Measurements from ENCODE around the gene COG1.

COG1 gene

GRCh38 chr17:73203788-73204479, 11.1 kb downstream of the COG1 start:
- no peak for TF ChIP-seq POLR2AphosphoS5 (IDR thresholded peaks at IDR 0.05; ENCODE audit: low read depth, low read length)
- no peak for TF ChIP-seq POLR2A (IDR thresholded peaks at IDR 0.05; ENCODE audit: low read depth, low read length)
- FAIRE-seq (no peak), DNase-seq (ENCODE audit: insufficient read length) (no peak)

GRCh38 chr17:73205459-73205961, 12.7 kb downstream of the COG1 start:
- FAIRE-seq (no peak), DNase-seq (ENCODE audit: insufficient read length) (no peak)
- TF ChIP-seq POLR2A (IDR thresholded peaks at IDR 0.05; ENCODE audit: low read depth, low read length) (no peak), POLR2AphosphoS5 (IDR thresholded peaks at IDR 0.05; ENCODE audit: low read depth, low read length) (no peak), TAF1 (IDR thresholded peaks at IDR 0.05; ENCODE audit: borderline replicate concordance, low read depth, low read length) (no peak)

DNA sequence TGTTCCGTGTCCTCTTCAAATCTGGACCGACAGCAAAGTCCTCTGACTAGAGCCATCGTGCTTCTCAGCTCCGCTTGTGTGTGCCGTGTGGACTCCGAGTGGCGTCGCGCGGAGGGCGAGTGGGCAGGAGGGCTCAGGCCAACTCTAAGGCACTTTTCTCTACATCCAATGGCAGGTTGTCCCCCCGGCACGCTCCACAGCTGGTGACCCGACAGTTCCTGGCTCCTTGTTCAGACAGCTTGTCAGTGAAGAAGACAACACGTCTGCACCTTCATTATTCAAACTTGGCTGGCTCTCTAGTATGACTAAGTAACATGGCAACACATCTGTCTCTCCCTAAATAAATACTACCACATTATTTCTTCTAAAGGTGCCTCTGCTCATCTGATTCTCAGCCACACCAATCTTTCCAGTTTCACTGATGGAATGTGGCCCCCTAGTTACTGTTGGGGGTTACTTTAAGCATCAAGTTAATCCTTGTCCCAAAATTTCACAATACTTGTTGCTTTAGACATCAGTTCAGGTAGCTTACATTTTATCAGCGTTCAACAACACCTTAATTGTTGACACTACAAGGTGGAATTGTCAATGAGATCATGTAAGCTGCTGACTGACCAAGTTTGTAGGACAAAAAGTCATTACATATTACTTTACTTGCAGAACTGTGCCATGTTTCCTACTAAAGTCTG, 15.4 kb downstream of the COG1 start:
- DNase-seq (ENCODE audit: insufficient read length): no peak
- TF ChIP-seq POLR2A (IDR thresholded peaks at IDR 0.05; ENCODE audit: low read depth, low read length): no peak
- TF ChIP-seq POLR2AphosphoS5 (IDR thresholded peaks at IDR 0.05; ENCODE audit: low read depth, low read length): no peak
- TF ChIP-seq TAF1 (IDR thresholded peaks at IDR 0.05; ENCODE audit: borderline replicate concordance, low read depth, low read length): no peak
- FAIRE-seq: no peak

GRCh38 chr17:73209436-73209835, 16.6 kb downstream of the COG1 start:
- 0 out of 2 replicates have a peak, but pooled peaks have one; percentile 23 for TF ChIP-seq POLR2A (IDR thresholded peaks at IDR 0.05; ENCODE audit: low read depth, low read length)
- no peak for TF ChIP-seq POLR2AphosphoS5 (IDR thresholded peaks at IDR 0.05; ENCODE audit: low read depth, low read length)
- no peak for TF ChIP-seq TAF1 (IDR thresholded peaks at IDR 0.05; ENCODE audit: borderline replicate concordance, low read depth, low read length)
- no peak for FAIRE-seq
- DNase-seq (ENCODE audit: insufficient read length): no peak

- TF ChIP-seq POLR2AphosphoS5 (IDR thresholded peaks at IDR 0.05; ENCODE audit: low read depth, low read length) (no peak), POLR2A (IDR thresholded peaks at IDR 0.05; ENCODE audit: low read depth, low read length) (no peak), TAF1 (IDR thresholded peaks at IDR 0.05; ENCODE audit: borderline replicate concordance, low read depth, low read length) (no peak)
- DNase-seq (ENCODE audit: insufficient read length) (no peak), FAIRE-seq (no peak)
Observed at GRCh38 chr17:73210002-73210678, 17.3 kb downstream of the COG1 start.

DNA sequence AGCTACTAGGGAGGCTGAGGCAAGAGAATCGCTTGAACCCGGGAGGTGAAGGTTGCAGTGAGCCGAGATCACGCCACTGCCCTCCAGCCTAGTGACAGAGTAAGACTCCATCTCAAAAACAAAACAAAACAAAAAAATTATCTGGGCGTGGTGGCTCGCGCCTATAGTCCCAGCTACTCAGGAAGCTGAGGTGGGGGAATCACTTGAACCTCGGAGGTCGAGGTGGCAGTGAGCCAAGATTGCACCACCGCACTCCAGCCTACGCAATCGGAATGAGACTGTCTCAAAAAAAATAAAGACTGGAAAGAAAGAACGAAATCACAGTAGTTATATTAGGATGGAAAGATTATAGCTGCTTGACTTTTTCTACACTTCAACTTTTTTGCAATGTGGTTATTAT, 18.9 kb downstream of the COG1 start:
- DNase-seq (ENCODE audit: insufficient read length) (no peak), FAIRE-seq (no peak)
- TF ChIP-seq POLR2A (IDR thresholded peaks at IDR 0.05; ENCODE audit: low read depth, low read length): no peak
- no peak for TF ChIP-seq TAF1 (IDR thresholded peaks at IDR 0.05; ENCODE audit: borderline replicate concordance, low read depth, low read length)
- TF ChIP-seq POLR2AphosphoS5 (IDR thresholded peaks at IDR 0.05; ENCODE audit: low read depth, low read length): no peak

- TF ChIP-seq POLR2AphosphoS5 (IDR thresholded peaks at IDR 0.05; ENCODE audit: low read depth, low read length): no peak
- no peak for TF ChIP-seq TAF1 (IDR thresholded peaks at IDR 0.05; ENCODE audit: borderline replicate concordance, low read depth, low read length)
- TF ChIP-seq POLR2A (IDR thresholded peaks at IDR 0.05; ENCODE audit: low read depth, low read length): no peak
- FAIRE-seq: no peak
- no peak for DNase-seq (ENCODE audit: insufficient read length)
Observed at GRCh38 chr17:73214008-73214407, 21.2 kb downstream of the COG1 start.

DNA sequence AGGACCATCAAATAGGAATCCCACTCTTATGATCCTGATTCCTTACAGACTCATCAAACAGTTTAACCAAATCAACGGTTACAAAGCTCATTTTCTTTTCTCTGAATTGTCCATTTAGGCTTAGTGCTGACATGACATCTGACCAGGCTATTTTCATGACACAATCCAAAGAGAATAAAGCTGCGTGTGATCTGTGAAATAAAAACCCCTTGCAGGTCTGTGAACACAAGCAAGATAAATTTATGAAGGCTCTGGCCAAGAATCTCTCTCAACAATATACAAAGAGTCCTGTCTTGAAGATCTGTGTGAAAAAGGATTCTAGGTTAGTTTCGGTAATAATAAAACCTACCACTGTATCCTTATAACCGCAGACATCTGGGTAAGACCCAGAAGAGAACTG, 22.0 kb downstream of the COG1 start:
- TF ChIP-seq POLR2A (IDR thresholded peaks at IDR 0.05; ENCODE audit: low read depth, low read length) (no peak), TAF1 (IDR thresholded peaks at IDR 0.05; ENCODE audit: borderline replicate concordance, low read depth, low read length) (no peak), POLR2AphosphoS5 (IDR thresholded peaks at IDR 0.05; ENCODE audit: low read depth, low read length) (no peak)
- no peak for DNase-seq (ENCODE audit: insufficient read length)
- FAIRE-seq: no peak

DNA sequence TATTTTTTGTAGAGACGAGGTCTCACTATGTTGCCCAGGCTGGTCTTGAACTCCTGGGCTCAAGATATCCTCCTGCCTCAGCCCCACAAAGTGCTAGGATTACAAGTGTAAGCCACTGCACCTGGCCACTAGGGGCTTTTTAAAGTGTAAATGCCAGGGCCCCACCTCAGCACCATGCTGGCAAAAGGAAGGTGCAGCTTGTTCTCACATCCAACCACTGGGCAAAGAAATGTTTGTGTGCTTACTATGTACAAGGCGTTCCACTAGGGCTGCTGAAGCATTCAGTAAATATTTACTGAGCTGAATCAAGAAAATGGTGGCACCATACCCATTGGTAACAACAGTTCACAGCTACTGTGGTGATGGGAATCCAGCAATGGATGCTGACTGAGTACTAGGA, 22.6 kb downstream of the COG1 start:
- DNase-seq (ENCODE audit: insufficient read length): no peak
- TF ChIP-seq POLR2AphosphoS5 (IDR thresholded peaks at IDR 0.05; ENCODE audit: low read depth, low read length) (no peak), TAF1 (IDR thresholded peaks at IDR 0.05; ENCODE audit: borderline replicate concordance, low read depth, low read length) (no peak), POLR2A (IDR thresholded peaks at IDR 0.05; ENCODE audit: low read depth, low read length) (no peak)

DNA sequence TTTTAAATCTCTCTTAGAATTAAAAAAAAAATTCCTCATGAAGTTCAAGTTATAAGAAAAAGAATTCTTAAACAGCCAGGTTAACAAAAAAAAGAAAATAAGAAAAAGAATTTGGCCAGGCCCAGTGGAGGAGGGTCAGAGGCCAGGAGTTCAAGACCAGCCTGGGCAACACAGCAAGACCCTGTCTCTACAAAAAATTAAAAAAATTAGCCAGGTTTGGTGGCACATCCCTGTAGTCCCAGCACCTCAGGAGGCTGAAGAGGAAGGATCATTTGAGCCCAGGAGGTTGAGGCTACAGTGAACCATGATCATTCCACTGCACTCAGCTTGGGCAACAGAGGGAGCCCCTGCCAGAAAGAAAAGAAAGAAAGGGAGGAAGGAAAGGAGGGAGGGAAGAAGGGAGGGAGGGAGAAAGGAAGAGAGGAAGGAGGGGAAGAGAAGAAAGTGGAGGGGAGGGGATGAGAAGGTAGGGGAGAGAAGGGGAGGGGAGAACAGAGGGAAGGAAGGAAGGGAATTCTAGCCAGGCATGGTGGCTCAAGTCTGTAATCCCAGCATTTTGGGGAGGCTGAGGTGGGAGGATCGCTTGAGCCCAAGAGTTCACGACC, 30.9 kb downstream of the COG1 start:
- DNase-seq (ENCODE audit: insufficient read length) (no peak), FAIRE-seq (no peak)
- TF ChIP-seq POLR2A (IDR thresholded peaks at IDR 0.05; ENCODE audit: low read depth, low read length) (no peak), TAF1 (IDR thresholded peaks at IDR 0.05; ENCODE audit: borderline replicate concordance, low read depth, low read length) (no peak), POLR2AphosphoS5 (IDR thresholded peaks at IDR 0.05; ENCODE audit: low read depth, low read length) (no peak)

More for the DNA sequence above, 22.6 kb downstream of the COG1 start:
- no peak for FAIRE-seq

GRCh38 chr17:73224237-73224636, 31.4 kb downstream of the COG1 start:
- no peak for FAIRE-seq
- DNase-seq (ENCODE audit: insufficient read length): no peak
- no peak for TF ChIP-seq POLR2AphosphoS5 (IDR thresholded peaks at IDR 0.05; ENCODE audit: low read depth, low read length)
- TF ChIP-seq POLR2A (IDR thresholded peaks at IDR 0.05; ENCODE audit: low read depth, low read length): no peak
- no peak for TF ChIP-seq TAF1 (IDR thresholded peaks at IDR 0.05; ENCODE audit: borderline replicate concordance, low read depth, low read length)

Measured in GM12892 (cell line).